IPS DF 4.7 (cell line): Measurements from ENCODE around the gene SEMA3F.

Experiments used
- DNase-seq: peaks from one replicate; pipeline ENCODE4 v3.0.0-alpha.2; 2013; ENCODE audit warnings: low spot score; ENCODE audit errors: extremely low read depth

The SEMA3F gene

DNA sequence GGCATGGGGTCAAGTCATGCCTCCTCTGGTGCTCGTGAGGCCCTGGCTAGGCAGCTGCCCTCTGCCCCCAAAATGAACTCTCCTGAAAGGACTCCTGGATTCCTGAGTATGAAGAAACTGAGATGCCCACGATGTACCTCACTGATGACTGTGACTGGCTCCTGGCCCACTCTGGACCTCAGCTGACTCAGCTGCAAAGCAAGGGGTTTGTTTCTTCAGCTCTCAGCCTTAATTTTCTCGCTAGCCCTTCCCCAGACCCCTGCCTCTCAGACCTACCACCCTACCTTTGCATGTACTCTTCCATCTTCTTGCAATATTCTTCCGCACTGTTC, 75.6 kb downstream of the SEMA3F start:
- no peak for DNase-seq

DNA sequence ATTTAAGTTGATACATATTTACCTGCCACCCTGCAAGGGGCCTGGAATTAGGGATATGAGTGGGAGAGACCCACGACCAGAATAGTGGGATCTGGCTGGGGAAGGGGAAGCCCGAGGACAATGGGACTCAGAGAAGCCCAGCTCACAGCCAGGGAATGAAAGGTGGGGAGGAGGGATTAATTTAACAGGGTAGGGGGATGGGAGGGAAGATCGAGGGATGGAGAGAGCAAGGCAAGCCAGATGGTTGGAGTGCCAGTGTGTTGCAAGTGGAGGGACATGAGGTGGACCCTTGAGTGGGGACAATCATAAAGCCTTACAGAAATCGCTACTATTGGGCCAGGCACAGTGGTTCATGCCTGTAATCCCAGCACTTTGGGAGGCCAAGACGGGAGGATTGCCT, 76.5 kb downstream of the SEMA3F start:
- DNase-seq: no peak

DNA sequence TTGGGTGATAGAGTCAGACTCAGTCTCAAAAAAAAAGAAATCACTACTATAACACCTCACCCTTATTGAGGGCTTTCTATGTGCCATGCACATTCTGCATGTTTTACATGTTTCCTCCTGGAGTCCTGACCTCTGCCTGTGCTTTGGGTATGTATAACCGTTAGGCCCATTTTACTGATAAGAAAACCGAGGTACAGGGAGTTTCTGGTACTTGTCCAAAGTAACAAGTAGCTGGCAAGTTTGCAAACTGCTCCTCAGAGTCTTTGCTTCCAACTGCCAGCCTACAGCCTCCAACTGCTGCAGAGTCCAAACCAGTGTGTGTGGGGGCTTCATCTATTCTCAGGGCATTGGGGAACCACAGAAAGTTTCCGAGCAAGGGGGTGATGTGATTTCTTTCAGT, 77.2 kb downstream of the SEMA3F start:
- no peak for DNase-seq

DNA sequence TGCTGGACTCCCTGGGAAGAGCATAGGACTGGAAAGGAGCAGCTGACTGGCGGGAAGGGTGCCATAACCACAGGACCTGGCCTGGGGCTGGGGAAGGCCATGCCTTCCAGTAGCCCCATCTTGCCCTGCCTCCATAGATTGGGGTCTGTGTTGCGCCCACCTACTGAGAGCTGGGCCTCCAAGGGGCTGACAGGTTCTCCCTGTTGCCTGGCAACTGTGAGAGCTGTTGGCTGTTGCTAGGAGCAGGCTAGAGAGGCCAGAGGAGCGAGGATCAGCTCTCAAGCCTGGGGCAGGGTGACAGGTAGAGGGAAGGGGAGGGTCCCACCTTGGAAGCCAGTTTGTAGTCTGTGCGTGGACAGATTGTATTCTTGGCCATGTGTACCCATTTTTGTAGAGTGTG, 78.1 kb downstream of the SEMA3F start:
- DNase-seq: no peak

DNA sequence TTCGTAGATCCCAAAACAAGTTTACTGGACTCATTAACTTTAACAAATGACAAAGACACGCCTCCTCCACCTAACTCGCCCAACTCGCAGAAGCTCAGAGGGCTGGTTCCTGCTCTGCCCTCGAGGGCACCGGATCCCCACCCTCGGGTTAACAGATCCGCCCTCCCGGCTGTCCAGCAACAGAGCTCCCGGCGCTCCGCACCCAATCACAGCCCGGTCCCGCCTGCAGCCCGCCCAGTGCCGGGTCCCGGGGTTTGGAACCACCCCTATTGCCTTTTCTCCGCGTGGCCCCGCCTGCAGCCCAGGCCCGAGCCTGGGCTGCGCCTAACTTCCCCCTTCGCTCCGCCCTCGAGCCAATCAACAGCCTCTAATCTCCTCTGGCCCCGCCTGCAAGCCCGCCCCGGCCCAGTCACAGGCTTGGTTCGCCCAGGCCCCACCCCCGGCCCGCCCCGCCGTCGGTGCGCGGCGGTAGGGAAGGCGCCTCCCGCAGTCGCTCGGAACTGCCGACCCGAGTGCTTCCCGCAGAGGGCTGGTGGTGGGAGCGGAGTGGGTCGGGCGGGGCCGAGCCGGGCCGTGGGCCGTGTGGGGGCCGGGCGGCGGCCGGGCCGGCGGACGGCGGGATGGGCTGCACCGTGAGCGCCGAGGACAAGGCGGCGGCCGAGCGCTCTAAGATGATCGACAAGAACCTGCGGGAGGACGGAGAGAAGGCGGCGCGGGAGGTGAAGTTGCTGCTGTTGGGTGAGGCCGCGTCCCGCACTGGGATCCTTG, 80.8 kb downstream of the SEMA3F start, which contains the start of gene GNAI2:
GNAI2 (plus strand) TSS at position 489 of the 768 bp plus-strand sequence; CDS start at position 621, 132 bp downstream.
- DNase-seq: no peak

DNA sequence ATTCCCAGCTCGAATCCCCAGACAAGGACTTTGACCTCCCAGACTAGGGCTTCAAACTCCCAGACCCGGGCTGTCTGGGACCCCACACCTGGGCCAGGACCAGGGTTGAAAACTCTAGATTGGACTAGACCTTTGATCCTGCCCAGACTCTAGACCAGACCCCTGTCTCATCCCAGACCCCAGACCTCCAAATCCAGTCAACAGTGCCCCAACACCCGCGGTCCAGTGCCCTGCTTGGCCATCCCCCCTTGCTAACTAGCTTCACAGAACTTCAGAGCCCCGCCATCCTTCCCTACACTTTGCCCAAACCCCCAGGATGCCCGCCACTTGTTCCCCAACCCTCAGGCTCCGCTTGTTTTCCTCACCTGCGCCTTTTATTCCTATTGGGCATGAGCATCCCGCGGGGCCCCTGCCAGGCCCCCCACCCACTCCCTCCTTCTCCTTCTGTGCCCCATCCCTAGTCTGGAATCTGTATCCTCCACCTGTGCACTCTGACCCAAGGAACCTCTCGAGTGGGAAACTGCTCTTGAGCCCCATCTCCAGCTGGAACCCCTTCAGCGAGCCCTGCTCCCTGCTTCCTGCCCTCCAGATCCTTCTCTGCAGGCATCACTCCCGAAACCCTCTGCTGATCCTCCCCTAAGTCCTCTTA, 81.5 kb downstream of the SEMA3F start:
- no peak for DNase-seq

DNA sequence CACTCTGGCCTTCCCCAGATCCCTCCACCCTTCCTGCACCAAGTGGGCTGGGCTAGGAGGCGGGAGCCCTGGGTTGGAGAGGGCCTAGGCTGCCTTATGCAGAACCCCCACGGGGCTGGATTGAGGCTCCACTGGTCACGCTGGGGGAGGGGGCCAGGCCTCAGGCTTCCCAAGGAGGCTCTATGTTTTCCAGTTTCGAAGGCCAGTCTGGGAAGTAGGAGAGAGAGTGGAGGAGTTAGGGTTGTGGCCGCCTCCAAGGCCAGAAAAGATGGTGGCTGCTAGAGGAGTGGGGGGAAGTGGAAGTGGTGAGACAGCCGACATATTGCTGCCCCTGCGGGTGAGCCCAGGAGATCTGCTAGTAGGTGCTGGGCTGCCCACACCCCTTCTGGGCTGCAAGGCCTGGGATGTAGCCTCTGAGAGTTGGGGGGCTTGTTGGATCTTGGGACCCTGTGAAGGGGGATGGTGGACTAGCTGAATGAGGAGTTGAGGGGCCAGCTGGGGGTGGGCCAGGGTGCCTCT, 82.1 kb downstream of the SEMA3F start:
- no peak for DNase-seq

DNA sequence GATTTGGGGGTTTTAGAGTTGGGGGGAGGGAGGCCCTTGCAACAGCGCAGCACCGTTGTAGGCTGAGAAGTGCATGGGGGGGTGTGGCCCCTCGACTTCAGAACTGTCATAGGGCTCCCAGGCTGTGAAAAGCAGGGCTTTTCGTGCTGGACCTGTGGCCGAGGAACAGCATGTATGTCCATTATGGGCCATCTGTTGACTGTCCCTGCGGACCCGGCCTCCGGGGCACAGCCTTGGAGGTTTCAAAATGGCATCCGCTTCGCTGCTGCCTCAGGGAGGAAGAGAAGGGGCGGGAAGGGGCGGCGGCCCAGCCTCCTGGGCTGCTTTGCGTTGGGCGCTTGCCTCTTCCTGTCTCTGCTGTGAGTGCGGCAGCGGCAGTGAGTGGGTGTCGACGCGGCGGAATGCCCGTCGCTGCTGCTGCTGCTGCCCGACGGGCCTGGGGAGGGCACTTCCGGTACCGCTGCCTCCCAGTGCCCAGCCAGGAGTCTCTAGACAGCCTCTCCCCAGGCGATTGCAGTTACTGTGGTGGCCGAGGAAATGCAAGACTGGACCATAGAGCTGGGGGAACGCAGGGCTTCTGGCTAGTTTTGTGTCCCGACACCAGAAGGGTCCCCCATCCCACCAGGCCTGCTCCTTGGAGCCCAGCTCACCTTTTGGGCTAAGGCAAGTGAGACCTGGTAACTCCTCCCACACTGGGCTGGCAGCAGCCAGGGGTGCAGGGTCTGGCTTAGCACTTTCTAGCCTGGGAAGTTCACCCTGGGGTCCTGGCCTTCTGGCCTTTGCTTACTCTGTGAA, 82.8 kb downstream of the SEMA3F start:
- no peak for DNase-seq

DNA sequence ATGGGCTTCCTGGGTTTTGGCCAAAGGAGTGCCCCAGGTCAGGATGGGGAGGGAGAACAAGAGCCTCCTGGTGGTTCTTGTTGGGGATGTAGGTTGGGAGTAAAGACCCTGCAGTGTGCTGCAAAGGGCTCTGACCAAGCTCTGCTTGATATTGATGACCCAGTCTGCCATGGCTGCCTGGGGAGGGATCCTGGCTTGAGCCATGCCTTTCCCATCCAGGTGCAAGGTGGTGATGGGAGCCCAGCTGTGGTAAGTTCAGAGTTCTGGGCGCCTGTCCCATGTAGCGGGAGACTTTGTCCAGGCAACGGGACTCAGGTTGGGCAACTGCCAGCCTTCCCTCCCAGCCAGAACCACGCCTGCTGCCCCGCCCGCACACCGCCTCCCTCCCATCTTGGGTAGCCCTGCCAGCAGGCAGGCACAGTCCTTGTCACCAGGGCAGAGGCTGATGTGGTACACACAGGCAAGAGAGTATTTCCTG, 83.5 kb downstream of the SEMA3F start:
- no peak for DNase-seq
